HepG2 (cell line): ENCODE results near the gene PAQR6. TPM values are rescaled to one million over a fixed set of nuclear protein-coding genes. Genes with fewer than 3 reads are reported as not detected.

Experiments
- IKZF4 ChIP-seq: sonication (generic); formaldehyde crosslinking; IDR thresholded peaks from 2 replicates; pipeline ENCODE4 v1.5.1; 2020; ENCODE audit warnings: borderline replicate concordance, mild to moderate bottlenecking, low read depth, missing genetic modification reagents; ENCODE audit errors: not compliant biosample characterization
- IRF2 ChIP-seq: IDR thresholded peaks from 2 replicates; pipeline ENCODE4 v1.6.1; 2018; ENCODE audit warnings: missing genetic modification reagents, missing compliant biosample characterization
- MAFK ChIP-seq, 2 experiments: IDR thresholded peaks in 1 of 2; conservative IDR thresholded peaks in 1 of 2; 2 replicates each; pipeline ENCODE4 v1.6.1; 2011; ENCODE audit warnings: improper control_type of control experiment in 2 of 2, low read length in 2 of 2
- TEAD2 ChIP-seq: sonication (generic); formaldehyde crosslinking; IDR thresholded peaks from 2 replicates; pipeline ENCODE4 v1.9.0; 2021; ENCODE audit warnings: missing genetic modification reagents
- TGIF2 ChIP-seq: IDR thresholded peaks from 2 replicates; pipeline ENCODE4 v1.6.1; 2016; ENCODE audit warnings: control low read depth, missing compliant biosample characterization
- TOE1 ChIP-seq: sonication (generic); formaldehyde crosslinking; IDR thresholded peaks from 2 replicates; pipeline ENCODE4 v1.4.0; 2020; ENCODE audit warnings: mild to moderate bottlenecking, missing genetic modification reagents
- ZBTB43 ChIP-seq: sonication (generic); formaldehyde crosslinking; conservative IDR thresholded peaks from 2 replicates; pipeline ENCODE4 v1.4.0; 2020; ENCODE audit warnings: missing genetic modification reagents
- ZBTB44 ChIP-seq: sonication (generic); formaldehyde crosslinking; IDR thresholded peaks from 2 replicates; pipeline ENCODE4 v1.4.0; 2020; ENCODE audit warnings: missing genetic modification reagents
- ZNF280B ChIP-seq: sonication (generic); formaldehyde crosslinking; IDR thresholded peaks from 2 replicates; pipeline ENCODE4 v1.5.0; 2020; ENCODE audit warnings: missing genetic modification reagents, mild to moderate bottlenecking, borderline replicate concordance
- ZNF331 ChIP-seq: sonication (generic); formaldehyde crosslinking; IDR thresholded peaks from 2 replicates; pipeline ENCODE4 v1.4.0; 2020; ENCODE audit warnings: missing genetic modification reagents
- ZNF333 ChIP-seq: sonication (generic); formaldehyde crosslinking; IDR thresholded peaks from 2 replicates; pipeline ENCODE4 v1.4.0; 2020; ENCODE audit warnings: mild to moderate bottlenecking, missing genetic modification reagents, borderline replicate concordance
- ZNF646 ChIP-seq: sonication (generic); formaldehyde crosslinking; IDR thresholded peaks from 2 replicates; pipeline ENCODE4 v1.9.0; 2021; ENCODE audit warnings: mild to moderate bottlenecking, missing genetic modification reagents
- ZNF792 ChIP-seq: IDR thresholded peaks from 2 replicates; pipeline ENCODE4 v1.6.1; 2016
- polyA plus RNA-seq, 8 experiments: library from polyadenylated mRNA; depleted of rRNA in 3 of 8; stranded (reverse) in 7 of 8; unstranded in 1 of 8; fragments of >200 nt; fragmentation: Illumina TruSeq in 4 of 8; extraction: Trizol in 4 of 8; gene quantifications; 2 replicates each; pipeline versions ENCODE4 v1.2.1 to v1.2.3, GENCODE V29; 2011 to 2016; ENCODE audit warnings: low read depth in 4 of 8, missing spikeins in 1 of 8, mixed read lengths in 1 of 8; ENCODE audit not compliant: insufficient read depth in 1 of 8
- total RNA-seq, 5 experiments: library from RNA; depleted of rRNA; stranded (reverse); fragments of >200 nt; fragmentation: Illumina TruSeq; extraction: Trizol; gene quantifications; 2 replicates each; pipeline ENCODE4 v1.2.3, GENCODE V29; 2016; ENCODE audit warnings: low read depth in 1 of 5
- TF ChIP-seq, protein P1 (sequence below): sonication (generic); formaldehyde crosslinking; conservative IDR thresholded peaks from 2 replicates; pipeline ENCODE4 v1.4.0; 2020; ENCODE audit warnings: missing genetic modification reagents
- TF ChIP-seq, protein P2 (sequence below): fragments of 450-650 bp; IDR thresholded peaks from 2 replicates; pipeline ENCODE4 v1.6.1; 2017

Gene PAQR6
- total and polyA plus RNA-seq, 2 of the 13 experiments (the other 11 are each of a cell fraction or from before 2014, with no cell fraction given): 0.82 to 1.4 TPM

- TF ChIP-seq ZNF331 (peak; percentile 82), ZNF646 (0 out of 2 replicates have a peak, but pooled peaks have one; percentile 12), ZNF333 (CRISPR knock-in tag) (0 out of 2 replicates have a peak, but pooled peaks have one; percentile 60), TOE1 (0 out of 2 replicates have a peak, but pooled peaks have one; percentile 48), TEAD2 (CRISPR knock-in tag) (no peak), TGIF2 (CRISPR knock-in tag) (peak; percentile 86), IRF2 (CRISPR knock-in tag) (peak; percentile 95), ZBTB44 (CRISPR knock-in tag) (no peak; the same call in 1 of the 2 replicates), ZNF280B (CRISPR knock-in tag) (peak; percentile 77; the same call in 1 of the 2 replicates), MAFK (conservative IDR thresholded peaks at IDR 0.05 in 1 of 2, IDR thresholded peaks at IDR 0.05 in 1 of 2; ENCODE audit: low read length in 2 of 2) (no peak), IKZF4 (CRISPR knock-in tag) (peak; percentile 71), ZBTB43 (CRISPR knock-in tag) (no peak), ZNF792 (CRISPR knock-in tag) (peak; percentile 92)
- TF ChIP-seq, protein P1, sequence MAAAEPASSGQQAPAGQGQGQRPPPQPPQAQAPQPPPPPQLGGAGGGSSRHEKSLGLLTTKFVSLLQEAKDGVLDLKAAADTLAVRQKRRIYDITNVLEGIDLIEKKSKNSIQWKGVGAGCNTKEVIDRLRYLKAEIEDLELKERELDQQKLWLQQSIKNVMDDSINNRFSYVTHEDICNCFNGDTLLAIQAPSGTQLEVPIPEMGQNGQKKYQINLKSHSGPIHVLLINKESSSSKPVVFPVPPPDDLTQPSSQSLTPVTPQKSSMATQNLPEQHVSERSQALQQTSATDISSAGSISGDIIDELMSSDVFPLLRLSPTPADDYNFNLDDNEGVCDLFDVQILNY (CRISPR knock-in tag): peak; percentile 67
- TF ChIP-seq, protein P2, sequence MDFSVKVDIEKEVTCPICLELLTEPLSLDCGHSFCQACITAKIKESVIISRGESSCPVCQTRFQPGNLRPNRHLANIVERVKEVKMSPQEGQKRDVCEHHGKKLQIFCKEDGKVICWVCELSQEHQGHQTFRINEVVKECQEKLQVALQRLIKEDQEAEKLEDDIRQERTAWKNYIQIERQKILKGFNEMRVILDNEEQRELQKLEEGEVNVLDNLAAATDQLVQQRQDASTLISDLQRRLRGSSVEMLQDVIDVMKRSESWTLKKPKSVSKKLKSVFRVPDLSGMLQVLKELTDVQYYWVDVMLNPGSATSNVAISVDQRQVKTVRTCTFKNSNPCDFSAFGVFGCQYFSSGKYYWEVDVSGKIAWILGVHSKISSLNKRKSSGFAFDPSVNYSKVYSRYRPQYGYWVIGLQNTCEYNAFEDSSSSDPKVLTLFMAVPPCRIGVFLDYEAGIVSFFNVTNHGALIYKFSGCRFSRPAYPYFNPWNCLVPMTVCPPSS: no peak
These were observed 34.8 kb upstream of the PAQR6 start, which contains the start of gene SMG5 (continued) for GRCh38 chr1:156282479-156283222.
